HFFc6 (cell line): ENCODE results near the gene ZIC2. TPM values are rescaled to one million over a fixed set of nuclear protein-coding genes. Genes with fewer than 3 reads are reported as not detected.

Experiments used
- DNase-seq: peaks from one replicate; pipeline ENCODE4 v3.0.0-alpha.2; 2018
- H3K27ac Mint-ChIP-seq: 2 replicates; pipeline ENCODE4 v1.8.0; 2020; ENCODE audit warnings: mild to moderate bottlenecking, mixed read lengths
- H3K27me3 Mint-ChIP-seq: 2 replicates; pipeline ENCODE4 v1.8.0; 2021; ENCODE audit warnings: mild to moderate bottlenecking, moderate library complexity, mixed read lengths; ENCODE audit not compliant: insufficient read depth
- H3K36me3 Mint-ChIP-seq: 2 replicates; pipeline ENCODE4 v1.8.0; 2021; ENCODE audit warnings: low read depth, mixed read lengths
- H3K4me1 Mint-ChIP-seq: 2 replicates; pipeline ENCODE4 v1.8.0; 2020; ENCODE audit warnings: low read depth, mixed read lengths
- H3K4me3 Mint-ChIP-seq: 2 replicates; pipeline ENCODE4 v1.8.0; 2020; ENCODE audit warnings: mild to moderate bottlenecking, moderate library complexity, mixed read lengths
- H3K9me3 Mint-ChIP-seq: 2 replicates; pipeline ENCODE4 v1.8.0; 2020; ENCODE audit warnings: mild to moderate bottlenecking, mixed read lengths
- total RNA-seq, 6 experiments: library from RNA; stranded (reverse); fragmentation: NEBNext Ultra II Directional; extraction: Animal tissue kit (Norgen Biotek cat#: 25700); gene quantifications; 2 replicates in 1 of 6; 3 replicates in 5 of 6; pipeline ENCODE4 v1.2.3, GENCODE V29; 2021
- TF ChIP-seq, protein P1 (sequence below): fragments of 200-600 bp; sonication (generic); IDR thresholded peaks from 2 replicates; pipeline ENCODE4 v1.5.0; 2021; ENCODE audit warnings: antibody characterized with exemption, mild to moderate bottlenecking

ZIC2 gene
- total RNA-seq, 6 experiments from 2014 or later, result 0.07 to 1.9 (median 1.2) TPM; not detected in 1

DNA sequence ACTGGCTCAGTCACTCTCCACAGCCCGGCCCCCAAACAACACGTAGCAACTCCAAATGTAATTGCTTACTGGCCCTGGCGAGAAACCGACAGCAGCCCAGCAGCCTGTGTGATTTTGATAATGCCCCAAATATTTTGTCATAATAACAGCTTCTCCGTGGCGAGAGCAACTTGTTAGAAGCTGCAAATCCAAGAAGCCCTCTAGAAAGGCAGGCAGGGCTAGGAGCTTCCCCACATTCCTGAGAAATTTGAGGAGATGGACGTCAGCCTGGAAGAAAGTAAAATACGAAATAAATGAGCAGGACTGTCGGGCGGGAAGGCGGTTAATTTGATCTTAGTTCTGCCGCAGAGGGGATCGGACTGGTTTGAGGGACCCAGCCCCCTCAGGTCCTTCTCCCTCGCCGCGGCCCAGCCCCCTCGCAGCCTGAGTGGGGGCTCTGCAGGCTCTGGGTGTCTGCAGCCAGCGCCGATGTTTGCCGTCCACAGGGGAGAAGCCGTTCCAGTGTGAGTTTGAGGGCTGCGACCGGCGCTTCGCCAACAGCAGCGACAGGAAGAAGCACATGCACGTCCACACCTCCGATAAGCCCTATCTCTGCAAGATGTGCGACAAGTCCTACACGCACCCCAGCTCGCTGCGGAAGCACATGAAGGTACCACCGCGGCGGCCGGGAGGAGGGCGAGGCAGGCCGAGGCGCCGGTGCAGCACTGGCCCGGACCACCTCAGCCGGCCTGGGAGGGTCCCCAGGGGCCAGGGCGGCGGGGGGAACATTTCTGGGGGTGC, 3.1 kb downstream of the ZIC2 start:
- Mint-ChIP-seq H3K9me3 (no peaks in the 10 kb centered on the region), H3K27ac (no peak overlapping the region), H3K4me3 (peak overlapping the region; percentile 79; the same call in 1 of the 2 replicates), H3K36me3 (peaks cover 5% of the 10 kb centered on the region; the same call in 1 of the 2 replicates), H3K4me1 (peaks cover 20% of the 10 kb centered on the region; the same call in 1 of the 2 replicates), H3K27me3 (peaks cover 59% of the 10 kb centered on the region)
- DNase-seq, result no peak
- TF ChIP-seq, protein P1, sequence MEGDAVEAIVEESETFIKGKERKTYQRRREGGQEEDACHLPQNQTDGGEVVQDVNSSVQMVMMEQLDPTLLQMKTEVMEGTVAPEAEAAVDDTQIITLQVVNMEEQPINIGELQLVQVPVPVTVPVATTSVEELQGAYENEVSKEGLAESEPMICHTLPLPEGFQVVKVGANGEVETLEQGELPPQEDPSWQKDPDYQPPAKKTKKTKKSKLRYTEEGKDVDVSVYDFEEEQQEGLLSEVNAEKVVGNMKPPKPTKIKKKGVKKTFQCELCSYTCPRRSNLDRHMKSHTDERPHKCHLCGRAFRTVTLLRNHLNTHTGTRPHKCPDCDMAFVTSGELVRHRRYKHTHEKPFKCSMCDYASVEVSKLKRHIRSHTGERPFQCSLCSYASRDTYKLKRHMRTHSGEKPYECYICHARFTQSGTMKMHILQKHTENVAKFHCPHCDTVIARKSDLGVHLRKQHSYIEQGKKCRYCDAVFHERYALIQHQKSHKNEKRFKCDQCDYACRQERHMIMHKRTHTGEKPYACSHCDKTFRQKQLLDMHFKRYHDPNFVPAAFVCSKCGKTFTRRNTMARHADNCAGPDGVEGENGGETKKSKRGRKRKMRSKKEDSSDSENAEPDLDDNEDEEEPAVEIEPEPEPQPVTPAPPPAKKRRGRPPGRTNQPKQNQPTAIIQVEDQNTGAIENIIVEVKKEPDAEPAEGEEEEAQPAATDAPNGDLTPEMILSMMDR, result no peak

DNA sequence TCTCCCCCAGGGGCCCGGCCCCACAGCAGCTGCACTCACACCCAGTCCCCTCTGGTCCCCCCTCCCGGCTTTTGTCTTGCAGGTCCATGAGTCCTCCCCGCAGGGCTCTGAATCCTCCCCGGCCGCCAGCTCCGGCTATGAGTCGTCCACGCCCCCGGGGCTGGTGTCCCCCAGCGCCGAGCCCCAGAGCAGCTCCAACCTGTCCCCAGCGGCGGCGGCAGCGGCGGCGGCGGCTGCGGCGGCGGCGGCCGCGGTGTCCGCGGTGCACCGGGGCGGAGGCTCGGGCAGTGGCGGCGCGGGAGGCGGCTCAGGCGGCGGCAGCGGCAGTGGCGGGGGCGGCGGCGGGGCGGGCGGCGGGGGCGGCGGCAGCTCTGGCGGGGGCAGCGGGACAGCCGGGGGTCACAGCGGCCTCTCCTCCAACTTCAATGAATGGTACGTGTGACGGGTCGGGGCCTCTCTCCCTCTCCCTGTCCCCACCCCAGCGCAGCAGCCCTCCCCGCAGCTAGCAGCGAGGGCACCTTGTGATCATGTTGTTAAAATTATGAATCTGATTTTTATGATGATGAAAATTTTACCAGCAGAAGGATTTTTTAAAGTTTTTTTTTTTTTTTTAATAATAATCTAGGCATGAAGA, 3.8 kb downstream of the ZIC2 start:
- Mint-ChIP-seq H3K27me3 (peaks cover 64% of the 10 kb centered on the region), H3K4me3 (no peak overlapping the region), H3K9me3 (no peaks in the 10 kb centered on the region), H3K27ac (no peak overlapping the region), H3K4me1 (peaks cover 26% of the 10 kb centered on the region; the same call in 1 of the 2 replicates), H3K36me3 (peaks cover 5% of the 10 kb centered on the region; the same call in 1 of the 2 replicates)
- DNase-seq, result no peak
- TF ChIP-seq, protein P1, result no peak

DNA sequence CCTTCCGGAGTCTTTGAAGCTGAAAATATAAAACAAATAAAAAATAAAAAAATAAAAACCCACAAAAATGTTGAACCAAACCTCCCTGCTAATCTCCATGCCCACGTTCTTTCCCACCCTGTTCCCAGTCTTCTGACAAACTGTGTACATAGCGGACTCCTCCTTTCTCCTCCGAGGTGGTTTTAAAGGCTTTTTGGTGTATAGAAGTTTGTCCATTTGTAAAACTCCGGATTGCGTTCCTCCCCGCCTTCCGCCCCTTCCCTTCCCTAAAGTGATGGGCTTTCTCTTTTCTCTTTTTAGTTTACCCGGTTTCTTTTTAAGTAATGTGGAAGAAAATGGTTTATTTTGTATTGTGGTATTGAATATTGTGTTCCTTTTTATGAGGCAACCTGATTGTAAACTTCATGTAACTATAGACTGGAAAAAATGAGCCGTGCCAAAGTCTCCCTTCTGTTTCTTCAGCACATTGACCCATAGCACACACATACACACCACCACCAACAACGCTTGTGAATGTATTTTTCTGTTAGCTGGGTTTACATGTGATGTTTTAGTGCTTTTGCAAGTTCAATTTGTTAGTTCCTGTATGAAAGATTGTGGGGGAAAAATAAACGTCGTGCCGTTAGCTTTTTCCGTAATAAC, 4.4 kb downstream of the ZIC2 start:
- Mint-ChIP-seq H3K9me3 (no peaks in the 10 kb centered on the region), H3K27me3 (peaks cover 71% of the 10 kb centered on the region), H3K4me3 (no peak overlapping the region), H3K36me3 (peaks cover 5% of the 10 kb centered on the region; the same call in 1 of the 2 replicates), H3K4me1 (peaks cover 27% of the 10 kb centered on the region; the same call in 1 of the 2 replicates), H3K27ac (no peak overlapping the region)
- TF ChIP-seq, protein P1, result no peak
- DNase-seq, result no peak

DNA sequence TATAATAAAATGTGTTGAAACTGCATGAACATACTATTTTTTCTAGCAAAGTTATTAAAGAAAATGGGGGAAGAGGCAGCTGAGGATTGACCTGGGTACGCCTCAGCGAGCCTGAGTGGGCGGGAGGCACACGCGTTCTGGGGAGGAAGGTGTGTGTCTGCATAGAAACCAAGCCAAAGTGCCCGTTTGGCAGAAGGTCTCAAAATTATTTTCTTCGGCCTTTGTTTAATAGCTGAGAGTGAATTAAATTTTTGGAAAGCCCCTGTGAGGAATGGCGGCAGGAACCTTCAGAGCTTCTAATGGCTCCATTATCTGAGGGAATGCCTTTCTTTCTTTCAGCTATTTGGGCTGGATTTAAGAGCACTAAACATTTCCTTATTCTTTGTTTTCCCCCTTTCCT, 5.2 kb downstream of the ZIC2 start:
- Mint-ChIP-seq H3K9me3 (no peaks in the 10 kb centered on the region), H3K27me3 (peaks cover 78% of the 10 kb centered on the region), H3K36me3 (peaks cover 5% of the 10 kb centered on the region; the same call in 1 of the 2 replicates), H3K27ac (no peak overlapping the region), H3K4me3 (no peak overlapping the region), H3K4me1 (peaks cover 27% of the 10 kb centered on the region; the same call in 1 of the 2 replicates)
- no peak for DNase-seq
- TF ChIP-seq, protein P1, result no peak

DNA sequence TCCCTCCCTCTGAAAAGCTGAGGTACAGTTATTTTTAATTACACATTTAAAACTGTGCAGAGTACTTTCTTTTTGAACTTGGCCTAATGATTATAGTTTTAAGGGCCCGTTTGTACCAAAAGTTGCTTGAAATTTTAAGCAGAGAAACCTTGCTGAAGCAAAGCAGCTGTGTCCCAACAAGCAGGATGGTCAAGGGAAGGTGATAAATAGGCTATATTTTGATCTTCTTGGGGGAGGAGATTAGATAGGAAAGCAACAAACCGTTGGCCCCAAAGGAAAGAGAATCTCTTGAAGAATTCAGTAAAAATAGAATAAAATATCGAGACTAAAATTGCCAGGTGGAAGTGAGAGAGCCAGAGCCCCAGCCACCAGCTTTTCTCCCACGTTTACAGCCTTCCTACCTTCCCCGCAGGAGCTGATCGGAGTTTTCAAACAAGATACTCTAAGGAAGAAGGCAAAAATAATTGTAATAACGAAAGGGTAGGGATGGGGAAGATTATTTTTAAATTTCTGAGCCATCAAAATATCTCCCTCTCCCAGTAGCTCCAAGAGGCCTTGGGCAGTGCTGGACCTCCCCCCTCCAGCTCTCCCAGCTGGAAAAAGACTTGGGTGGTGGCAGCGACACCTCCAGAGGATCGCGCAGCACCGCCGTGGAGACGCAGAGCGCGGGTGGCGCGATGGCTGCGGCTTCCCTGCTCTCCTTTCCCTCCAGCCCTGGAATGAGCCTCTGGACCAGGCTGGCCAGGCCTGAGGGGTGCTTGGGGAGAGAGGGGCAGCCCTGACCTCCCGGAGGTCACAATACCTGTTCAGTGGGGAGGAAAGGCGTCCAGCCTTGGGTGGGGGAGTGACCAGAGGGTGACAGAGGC, 5.8 kb downstream of the ZIC2 start:
- H3K4me1 Mint-ChIP-seq, result peaks cover 34% of the 10 kb centered on the region; the same call in 1 of the 2 replicates
- no peak overlapping the region for H3K4me3 Mint-ChIP-seq
- H3K36me3 Mint-ChIP-seq, result peaks cover 5% of the 10 kb centered on the region; the same call in 1 of the 2 replicates
- H3K9me3 Mint-ChIP-seq, result no peaks in the 10 kb centered on the region
- H3K27me3 Mint-ChIP-seq, result peaks cover 84% of the 10 kb centered on the region
- H3K27ac Mint-ChIP-seq, result no peak overlapping the region
- no peak for DNase-seq
- TF ChIP-seq, protein P1, result no peak
